CD8-positive, alpha-beta memory T cell (primary cell): ENCODE measurements around the gene SENP3. TPM values are rescaled to one million over a fixed set of nuclear protein-coding genes. Genes with fewer than 3 reads are reported as not detected.
"Not testable (repeated sequence)": the region's sequence is repeated elsewhere in the genome, so short reads cannot be mapped to it uniquely, and the experiment has no call there.

Source experiments
- CTCF ChIA-PET: fragments of 350-600 bp; sonication (Branson Sonifier 250); formaldehyde crosslinking; loops from one replicate; lab custom pipeline; 2021; ENCODE audit warnings: antibody characterized with exemption; lab: Charles Lee
- POLR2A ChIA-PET: fragments of 350-600 bp; sonication (Branson Sonifier 250); formaldehyde crosslinking; loops from one replicate; lab custom pipeline; 2021; ENCODE audit warnings: antibody characterized with exemption; lab: Charles Lee
- DNase-seq, 5 donors: peaks; one replicate each; pipeline versions ENCODE4 v3.0.0 to v3.0.0-alpha.2; 2020 to 2022; ENCODE audit warnings: mixed read lengths in 1 of 5
- H3K27ac ChIP-seq: one replicate; pipeline ENCODE4 v1.7.0; 2013; ENCODE audit warnings: low read depth, mild to moderate bottlenecking, low read length, moderate library complexity
- H3K27me3 ChIP-seq: 2 replicates; pipeline ENCODE4 v1.7.0; 2013; ENCODE audit warnings: low read length, mild to moderate bottlenecking; ENCODE audit not compliant: insufficient read depth, poor library complexity, severe bottlenecking
- H3K36me3 ChIP-seq: 2 replicates; pipeline ENCODE4 v1.7.0; 2013; ENCODE audit warnings: mild to moderate bottlenecking, low read length, moderate library complexity; ENCODE audit not compliant: insufficient read depth
- H3K4me1 ChIP-seq: 2 replicates; pipeline ENCODE4 v1.7.0; 2013; ENCODE audit warnings: mild to moderate bottlenecking, low read length, moderate library complexity; ENCODE audit not compliant: insufficient read depth
- H3K4me3 ChIP-seq: 2 replicates; pipeline ENCODE4 v1.7.0; 2013; ENCODE audit warnings: mild to moderate bottlenecking, low read length
- H3K9me3 ChIP-seq: 2 replicates; pipeline ENCODE4 v1.7.0; 2013; ENCODE audit warnings: mild to moderate bottlenecking, low read length
- H3K27ac Mint-ChIP-seq, 8 donors: one replicate each; pipeline ENCODE4 v1.8.0; 2020 to 2021; ENCODE audit warnings: mixed read lengths in 8 of 8, mild to moderate bottlenecking in 6 of 8, inconsistent platforms in 3 of 8, moderate library complexity in 3 of 8
- H3K27me3 Mint-ChIP-seq, 2 donors: one replicate each; pipeline ENCODE4 v1.8.0; 2020 to 2021; ENCODE audit warnings: mixed read lengths in 2 of 2, mild to moderate bottlenecking in 1 of 2, moderate library complexity in 1 of 2
- H3K36me3 Mint-ChIP-seq, 3 donors: one replicate each; pipeline ENCODE4 v1.8.0; 2020 to 2021; ENCODE audit warnings: mixed read lengths in 3 of 3, inconsistent platforms in 1 of 3, mild to moderate bottlenecking in 1 of 3
- H3K4me1 Mint-ChIP-seq, 3 donors: one replicate each; pipeline ENCODE4 v1.8.0; 2020 to 2021; ENCODE audit warnings: mixed read lengths in 3 of 3, inconsistent platforms in 1 of 3, mild to moderate bottlenecking in 1 of 3
- H3K4me3 Mint-ChIP-seq, 7 donors: one replicate each; pipeline ENCODE4 v1.8.0; 2020 to 2021; ENCODE audit warnings: mixed read lengths in 7 of 7, mild to moderate bottlenecking in 6 of 7, moderate library complexity in 4 of 7, inconsistent platforms in 2 of 7
- H3K9me3 Mint-ChIP-seq, 5 donors: one replicate each; pipeline ENCODE4 v1.8.0; 2020 to 2022; ENCODE audit warnings: mixed read lengths in 5 of 5, mild to moderate bottlenecking in 3 of 5, moderate library complexity in 2 of 5, inconsistent platforms in 1 of 5
- polyA plus RNA-seq: library from polyadenylated mRNA; unstranded; fragments of 300-500 nt; fragmentation: Illumina TruSeq; gene quantifications from one replicate; pipeline ENCODE4 v1.2.3, GENCODE V29; 2021
- total RNA-seq, 2 experiments: library from RNA; stranded (reverse); gene quantifications; one replicate each; pipeline ENCODE4 v1.2.3, GENCODE V29; 2021

SENP3 gene
- total and polyA plus RNA-seq, 3 experiments from 2014 or later: 12.0 to 121 (median 111) TPM

DNA sequence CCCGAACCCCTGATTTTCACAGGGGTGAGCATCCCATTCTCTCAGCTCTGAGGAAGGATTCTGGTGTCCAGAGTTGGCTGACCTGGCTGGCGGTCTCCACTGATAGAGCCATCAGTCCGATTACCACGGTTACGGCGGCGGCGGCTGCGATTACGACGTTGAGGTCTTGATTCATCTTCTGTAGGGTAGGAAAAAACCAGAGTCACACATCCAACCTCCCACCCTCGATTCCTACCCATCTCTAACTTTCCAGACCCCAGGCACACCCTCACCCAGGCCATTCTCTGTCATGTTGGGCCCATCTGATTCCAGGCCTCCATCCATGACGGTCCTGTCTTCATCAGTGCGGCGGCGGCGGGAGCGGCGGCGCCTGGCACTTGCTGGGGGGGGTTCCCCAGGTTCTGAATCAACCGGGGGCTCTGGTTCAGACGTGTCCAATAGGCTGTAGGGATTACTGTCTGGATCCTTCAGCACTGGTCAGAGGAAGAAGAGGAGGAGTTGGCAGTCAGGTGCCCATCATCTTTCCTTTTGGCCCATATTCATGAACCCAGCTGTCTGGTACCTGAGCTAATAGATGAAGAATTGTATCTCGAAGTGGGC lies 30.8 kb downstream of the SENP3 start:
- CTCF ChIA-PET: no interaction called here
- H3K9me3 ChIP-seq: no peaks in the 10 kb centered on the region
- H3K36me3 Mint-ChIP-seq: peaks cover 14 to 75% (median 20%) of the 10 kb centered on the region in 3 donors
- H3K9me3 Mint-ChIP-seq: no peaks in the 10 kb centered on the region
- no peak overlapping the region for H3K27ac ChIP-seq
- no peak overlapping the region for H3K4me3 Mint-ChIP-seq
- H3K36me3 ChIP-seq: peaks cover 46% of the 10 kb centered on the region
- H3K27ac Mint-ChIP-seq: no peak overlapping the region
- H3K4me3 ChIP-seq: no peak overlapping the region
- no peaks in the 10 kb centered on the region for H3K4me1 ChIP-seq
- H3K4me1 Mint-ChIP-seq: peaks cover 0 to 3% (median 0%) of the 10 kb centered on the region in 3 donors
- no peak for DNase-seq
- POLR2A ChIA-PET: no interaction called here
- H3K27me3 ChIP-seq: no peaks in the 10 kb centered on the region
- H3K27me3 Mint-ChIP-seq: no peaks in the 10 kb centered on the region

DNA sequence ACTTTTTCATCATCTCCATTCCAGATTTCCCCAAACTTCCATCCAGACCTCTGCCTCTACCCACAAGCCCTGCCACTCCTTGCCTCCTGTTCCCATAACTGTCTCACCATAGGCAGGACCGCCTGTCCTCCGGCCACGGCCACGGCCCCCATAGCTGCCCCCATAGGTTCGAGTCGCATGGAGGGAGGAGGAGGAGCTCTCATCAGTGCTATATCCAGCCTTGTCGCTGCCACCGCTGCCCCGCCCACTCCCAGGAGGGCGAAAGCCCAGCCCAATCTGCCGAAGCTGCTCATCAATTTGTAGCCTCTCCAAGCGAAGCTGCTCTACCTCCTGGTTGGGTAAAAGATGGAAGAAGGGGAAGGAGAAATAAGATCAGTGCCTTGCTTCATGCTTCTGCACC lies 31.6 kb downstream of the SENP3 start:
- no peaks in the 10 kb centered on the region for H3K27me3 ChIP-seq
- ChIA-PET CTCF (interaction anchor here (2.6 kb wide), 1 partner anchor 9 kb away, joined by 12 read pairs; the partner anchor contains the start of gene MPDU1), POLR2A (no interaction called here)
- Mint-ChIP-seq H3K4me1 (peaks cover 0 to 3% (median 0%) of the 10 kb centered on the region in 3 donors), H3K27me3 (no peaks in the 10 kb centered on the region), H3K27ac (peak overlapping the region in 1 of 8 donors; percentile 6), H3K4me3 (no peak overlapping the region), H3K36me3 (peaks cover 14 to 71% (median 20%) of the 10 kb centered on the region in 3 donors), H3K9me3 (no peaks in the 10 kb centered on the region)
- H3K9me3 ChIP-seq: no peaks in the 10 kb centered on the region
- DNase-seq: no peak
- no peak overlapping the region for H3K27ac ChIP-seq
- H3K4me3 ChIP-seq: no peak overlapping the region
- no peaks in the 10 kb centered on the region for H3K4me1 ChIP-seq
- H3K36me3 ChIP-seq: peaks cover 43% of the 10 kb centered on the region

DNA sequence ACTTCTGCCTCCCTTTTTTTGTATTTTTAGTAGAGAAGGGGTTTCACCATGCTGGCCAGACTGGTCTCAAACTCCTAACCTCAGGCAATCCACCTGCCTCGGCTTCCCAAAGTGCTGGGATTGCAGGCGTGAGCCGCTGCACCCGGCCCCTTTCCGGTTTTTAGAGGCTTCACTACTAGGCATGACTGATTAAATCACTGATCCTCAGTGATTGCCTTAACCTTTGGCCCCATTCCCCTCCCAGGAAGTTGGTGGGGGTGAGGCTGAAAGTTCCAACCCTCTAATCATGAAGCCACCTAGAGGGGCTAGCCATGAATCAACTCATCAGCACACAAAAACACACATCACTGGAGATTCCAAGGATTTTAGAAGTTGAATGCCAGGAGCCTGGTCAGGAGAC lies 35.8 kb downstream of the SENP3 start:
- H3K4me1 Mint-ChIP-seq: not testable (repeated sequence)

DNA sequence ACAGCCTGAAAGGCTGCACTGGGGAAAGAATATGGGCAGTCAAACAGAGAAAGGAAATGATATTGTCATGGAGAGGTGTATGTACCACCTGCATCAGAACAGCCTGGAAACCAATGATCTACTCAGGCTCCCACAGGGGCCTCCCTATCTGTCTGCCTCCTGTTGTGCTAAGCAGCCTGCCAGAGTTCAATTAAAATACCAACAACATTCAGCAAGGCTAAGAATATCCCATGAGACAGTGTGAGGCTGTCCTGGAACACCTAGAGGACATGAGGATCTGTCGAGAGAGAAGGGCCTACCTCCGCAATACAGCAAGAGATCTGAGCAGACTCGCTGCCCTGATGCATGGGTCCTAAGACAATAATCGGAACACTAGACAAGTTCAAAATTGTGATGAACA lies 44.6 kb downstream of the SENP3 start:
- CTCF ChIA-PET: interaction anchor here (1.3 kb wide), 1 partner anchor 9 kb away, joined by 5 read pairs; the partner anchor contains the start of gene FXR2
- Mint-ChIP-seq H3K4me3 (no peak overlapping the region), H3K36me3 (peaks cover 5 to 54% (median 13%) of the 10 kb centered on the region in 3 donors), H3K4me1 (peaks cover 21 to 27% (median 25%) of the 10 kb centered on the region in 3 donors), H3K27me3 (no peaks in the 10 kb centered on the region), H3K27ac (peak overlapping the region in 2 of 8 donors; percentile 19 to 63), H3K9me3 (no peaks in the 10 kb centered on the region)
- no peak for DNase-seq
- Histone ChIP-seq H3K9me3 (no peaks in the 10 kb centered on the region), H3K27me3 (no peaks in the 10 kb centered on the region), H3K4me3 (no peak overlapping the region), H3K36me3 (peaks cover 20% of the 10 kb centered on the region), H3K27ac (no peak overlapping the region), H3K4me1 (no peaks in the 10 kb centered on the region)
- POLR2A ChIA-PET: no interaction called here

More for the DNA sequence above, 35.8 kb downstream of the SENP3 start:
- H3K9me3 Mint-ChIP-seq, DNase-seq, H3K4me1 ChIP-seq, CTCF ChIA-PET, H3K27me3 Mint-ChIP-seq, H3K27me3 ChIP-seq, H3K4me3 ChIP-seq, H3K4me3 Mint-ChIP-seq, H3K27ac Mint-ChIP-seq, H3K27ac ChIP-seq, H3K9me3 ChIP-seq, POLR2A ChIA-PET: not testable (repeated sequence)
- H3K36me3 Mint-ChIP-seq: peaks cover 18 to 86% (median 23%) of the 10 kb centered on the region in 3 donors
- peaks cover 52% of the 10 kb centered on the region for H3K36me3 ChIP-seq

DNA sequence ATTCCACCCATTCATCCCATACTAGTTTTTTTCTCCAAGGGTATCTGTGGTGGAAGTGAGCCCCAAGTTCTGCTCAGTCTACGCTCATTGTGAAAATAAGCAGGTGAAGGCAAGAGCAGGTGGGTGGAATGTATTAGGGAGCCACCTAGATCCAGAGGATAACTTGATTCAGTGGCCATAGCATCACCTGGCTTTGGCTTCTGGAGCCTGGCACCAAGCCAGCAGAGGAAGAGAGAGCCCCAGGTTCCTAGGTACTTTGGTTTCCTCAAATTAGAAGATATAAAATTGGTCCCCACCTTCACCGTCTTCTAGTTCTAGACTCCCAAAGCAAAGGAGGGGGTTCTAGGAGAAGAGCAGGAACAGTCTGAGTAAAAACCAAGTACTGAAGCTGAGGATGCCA lies 48.9 kb downstream of the SENP3 start:
- Histone ChIP-seq H3K9me3 (no peaks in the 10 kb centered on the region), H3K36me3 (no peaks in the 10 kb centered on the region), H3K4me1 (peaks cover 26% of the 10 kb centered on the region), H3K27ac (no peak overlapping the region), H3K4me3 (no peak overlapping the region), H3K27me3 (no peaks in the 10 kb centered on the region)
- Mint-ChIP-seq H3K27me3 (no peaks in the 10 kb centered on the region), H3K9me3 (no peaks in the 10 kb centered on the region), H3K4me1 (peaks cover 44 to 55% (median 49%) of the 10 kb centered on the region in 3 donors), H3K27ac (no peak overlapping the region), H3K36me3 (peaks cover 0 to 27% (median 3%) of the 10 kb centered on the region in 3 donors), H3K4me3 (peak overlapping the region in 1 of 7 donors; percentile 34)
- ChIA-PET POLR2A (interaction anchor here (0.5 to 0.7 kb wide), 2 partner anchors 39 to 606 kb away, joined by 3 to 4 read pairs; no protein-coding TSS in a partner anchor), CTCF (interaction anchor here (1.0 kb wide), 1 partner anchor 21 kb away, joined by 4 read pairs; no protein-coding TSS in a partner anchor)
- no peak for DNase-seq

DNA sequence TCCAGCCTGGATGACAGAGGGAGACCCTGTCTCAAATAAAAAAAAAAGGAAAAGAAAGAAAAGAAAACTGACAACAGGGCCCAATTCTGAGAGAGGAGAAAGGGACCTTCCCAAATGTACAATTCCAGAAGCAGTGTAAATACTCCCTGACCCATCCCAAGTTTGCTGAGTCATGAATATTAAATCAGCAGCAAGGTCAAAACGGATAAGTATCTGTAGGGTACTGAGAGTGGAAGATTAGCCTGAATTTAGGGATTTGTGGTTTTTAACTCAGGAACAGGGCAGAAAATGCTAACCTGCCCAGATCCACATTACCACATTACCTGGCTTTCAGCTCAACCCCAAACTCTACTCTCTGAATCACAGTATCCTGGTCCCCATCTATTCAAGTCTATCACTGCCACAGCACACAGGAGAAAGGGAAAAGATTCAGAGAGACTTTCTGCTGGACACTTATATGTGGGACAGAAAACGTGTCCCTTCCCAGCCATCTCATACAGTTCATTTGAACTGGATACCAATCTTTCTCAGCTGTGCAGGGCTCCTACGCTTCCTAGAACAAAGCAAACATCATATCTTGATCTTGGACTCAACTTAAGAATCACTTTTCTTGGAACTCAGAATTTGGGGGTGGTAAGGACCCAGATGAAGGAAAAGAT lies 50.0 kb downstream of the SENP3 start:
- Mint-ChIP-seq H3K27me3 (no peaks in the 10 kb centered on the region), H3K36me3 (peaks cover 0 to 19% (median 0%) of the 10 kb centered on the region in 3 donors), H3K4me1 (peaks cover 37 to 52% (median 40%) of the 10 kb centered on the region in 3 donors), H3K27ac (peak overlapping the region in 6 of 8 donors; percentile 1 to 92 (median 43)), H3K4me3 (peak overlapping the region in 6 of 7 donors; percentile 47 to 89 (median 63)), H3K9me3 (no peaks in the 10 kb centered on the region)
- H3K4me3 ChIP-seq: no peak overlapping the region
- POLR2A ChIA-PET: interaction anchor here (0.6 to 1.1 kb wide), 2 partner anchors 71 to 74 kb away, joined by 3 to 7 read pairs; no protein-coding TSS in a partner anchor
- no peaks in the 10 kb centered on the region for H3K36me3 ChIP-seq
- H3K27ac ChIP-seq: no peak overlapping the region
- no peaks in the 10 kb centered on the region for H3K27me3 ChIP-seq
- DNase-seq: no peak
- H3K4me1 ChIP-seq: peaks cover 26% of the 10 kb centered on the region
- H3K9me3 ChIP-seq: no peaks in the 10 kb centered on the region
- CTCF ChIA-PET: interaction anchor here (0.9 kb wide), 1 partner anchor 22 kb away, joined by 4 read pairs; the partner anchor contains the start of gene SOX15

DNA sequence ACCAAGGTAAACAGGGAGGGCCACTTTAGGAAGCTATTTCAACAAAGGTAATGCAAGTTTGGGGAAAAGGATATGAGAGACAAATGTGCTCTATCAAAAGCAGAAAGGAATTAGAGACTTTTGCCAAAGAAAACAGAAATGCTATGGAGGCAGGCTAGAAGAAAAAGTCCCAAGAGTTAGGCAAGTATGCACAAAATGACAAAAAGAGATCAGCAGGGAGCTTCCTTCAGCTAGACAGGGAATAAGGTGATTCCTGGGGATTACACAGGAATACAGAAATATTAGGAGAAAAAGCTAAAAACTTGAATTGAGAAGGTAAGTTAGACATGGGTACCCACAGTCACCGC lies 50.5 kb downstream of the SENP3 start:
- no peaks in the 10 kb centered on the region for H3K27me3 Mint-ChIP-seq
- Histone ChIP-seq H3K27ac (no peak overlapping the region), H3K4me3 (no peak overlapping the region), H3K36me3 (no peaks in the 10 kb centered on the region), H3K4me1 (peaks cover 26% of the 10 kb centered on the region), H3K27me3 (no peaks in the 10 kb centered on the region), H3K9me3 (no peaks in the 10 kb centered on the region)
- H3K36me3 Mint-ChIP-seq: peaks cover 0 to 19% (median 0%) of the 10 kb centered on the region in 3 donors
- H3K4me3 Mint-ChIP-seq: peak overlapping the region; percentile 47 to 89 (median 58)
- peaks cover 37 to 52% (median 40%) of the 10 kb centered on the region in 3 donors for H3K4me1 Mint-ChIP-seq
- DNase-seq: no peak
- H3K27ac Mint-ChIP-seq: peak overlapping the region in 7 of 8 donors; percentile 1 to 92 (median 58)
- POLR2A ChIA-PET: interaction anchor here (1.1 to 1.3 kb wide), 2 partner anchors 39 to 74 kb away, joined by 5 to 7 read pairs; no protein-coding TSS in a partner anchor
- CTCF ChIA-PET: interaction anchor here (0.9 kb wide), 1 partner anchor 23 kb away, joined by 4 read pairs; the partner anchor contains the start of gene SOX15
- no peaks in the 10 kb centered on the region for H3K9me3 Mint-ChIP-seq
